ENCODE measurements around the gene FGD1. TPM values are rescaled to one million over a fixed set of nuclear protein-coding genes. Genes with fewer than 3 reads are reported as not detected.

Gene FGD1
- total and polyA plus RNA-seq, 2 of the 4 experiments (the other 2 are of a cell fraction) = 2.0 to 12.3 TPM

DNA sequence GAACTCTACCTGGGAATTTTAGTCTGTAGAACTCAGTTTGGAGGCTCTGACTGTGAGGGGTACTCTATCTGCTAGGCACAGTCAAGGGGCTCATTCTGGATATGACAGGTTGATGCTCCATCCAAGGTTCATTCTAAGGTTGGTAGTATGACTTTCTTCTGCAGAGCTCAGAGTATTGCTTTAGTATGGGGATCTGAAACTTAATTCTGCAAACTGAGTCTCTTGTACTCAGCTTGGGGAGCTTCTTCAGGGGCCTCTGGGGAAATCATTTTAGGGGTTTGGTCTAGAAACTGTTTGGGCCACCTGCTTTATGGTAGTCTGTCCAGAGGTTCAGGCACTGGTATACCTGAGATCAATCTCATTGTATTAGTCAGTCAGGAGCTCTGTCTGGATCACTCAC lies 65.5 kb downstream of the FGD1 start:
- no TSS peak for BruUV-seq (replicated peaks)
- H4K91ac ChIP-seq (ENCODE audit: insufficient read depth, low read depth, low read length) = no peak overlapping the region

More for the DNA sequence above, 65.5 kb downstream of the FGD1 start:
- Histone ChIP-seq H3K18ac (ENCODE audit: low read depth, low read length) (no peak overlapping the region), H3K27ac (ENCODE audit: insufficient read depth, low read length) (no peak overlapping the region), H2AFZ (replicated peaks; ENCODE audit: low read length, poor library complexity) (no peak overlapping the region), H3K4ac (ENCODE audit: low read depth, low read length) (no peak overlapping the region), H3K56ac (ENCODE audit: extremely low read depth, insufficient read depth, low read length) (no peak overlapping the region), H2BK15ac (ENCODE audit: low read depth, low read length) (no peak overlapping the region), H2AK5ac (ENCODE audit: low read depth, low read length) (no peak overlapping the region), H3K9me3 (ENCODE audit: control insufficient read depth, insufficient read depth, low read length) (no peaks in the 10 kb centered on the region), H2BK5ac (ENCODE audit: low read depth, low read length, poor library complexity, severe bottlenecking) (no peak overlapping the region), H2BK20ac (ENCODE audit: low read depth, low read length) (no peak overlapping the region), H3K4me3 (ENCODE audit: insufficient read depth, low read depth, low read length) (no peak overlapping the region), H3K9ac (ENCODE audit: low read depth, low read length) (no peak overlapping the region), H4K5ac (ENCODE audit: low read depth, low read length) (no peak overlapping the region), H3K4me1 (ENCODE audit: control insufficient read depth, insufficient read depth, low read length) (no peaks in the 10 kb centered on the region), H3K79me1 (ENCODE audit: low read depth in 1 of 2, low read length in 2 of 2) (no peaks in the 10 kb centered on the region), H2BK120ac (ENCODE audit: low read depth, low read length) (no peak overlapping the region), H3K9me1 (ENCODE audit: insufficient read depth, low read length) (no peaks in the 10 kb centered on the region), H3K36me3 (ENCODE audit: control insufficient read depth, insufficient read depth, low read length) (no peaks in the 10 kb centered on the region), H4K20me1 (ENCODE audit: insufficient read depth, low read length) (no peaks in the 10 kb centered on the region), H3K4me2 (ENCODE audit: low read depth, low read length) (no peak overlapping the region), H3K14ac (replicated peaks; ENCODE audit: low read depth, low read length) (no peak overlapping the region), H4K8ac (ENCODE audit: low read depth in 2 of 2, low read length in 2 of 2) (no peak overlapping the region), H2AK9ac (replicated peaks; ENCODE audit: low read depth, low read length, poor library complexity) (no peak overlapping the region), H3K23ac (ENCODE audit: low read depth, low read length) (no peak overlapping the region), H3K27me3 (ENCODE audit: control insufficient read depth, insufficient read depth, low read length) (no peaks in the 10 kb centered on the region)
- no peak for TF ChIP-seq CEBPB (IDR thresholded peaks at IDR 0.05; ENCODE audit: low read depth, low read length)
- no peak for TF ChIP-seq MAZ (IDR thresholded peaks at IDR 0.05; ENCODE audit: borderline replicate concordance, low read depth, low read length)
- TF ChIP-seq MXI1 (IDR thresholded peaks at IDR 0.05; ENCODE audit: borderline replicate concordance, low read depth, low read length) = no peak
- TF ChIP-seq, protein P1, sequence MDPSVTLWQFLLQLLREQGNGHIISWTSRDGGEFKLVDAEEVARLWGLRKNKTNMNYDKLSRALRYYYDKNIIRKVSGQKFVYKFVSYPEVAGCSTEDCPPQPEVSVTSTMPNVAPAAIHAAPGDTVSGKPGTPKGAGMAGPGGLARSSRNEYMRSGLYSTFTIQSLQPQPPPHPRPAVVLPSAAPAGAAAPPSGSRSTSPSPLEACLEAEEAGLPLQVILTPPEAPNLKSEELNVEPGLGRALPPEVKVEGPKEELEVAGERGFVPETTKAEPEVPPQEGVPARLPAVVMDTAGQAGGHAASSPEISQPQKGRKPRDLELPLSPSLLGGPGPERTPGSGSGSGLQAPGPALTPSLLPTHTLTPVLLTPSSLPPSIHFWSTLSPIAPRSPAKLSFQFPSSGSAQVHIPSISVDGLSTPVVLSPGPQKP (IDR thresholded peaks at IDR 0.05; ENCODE audit: borderline replicate concordance, low read depth, low read length) = no peak
- TF ChIP-seq CHD1 (IDR thresholded peaks at IDR 0.05; ENCODE audit: low read depth, low read length) = no peak
- TF ChIP-seq, protein P2, sequence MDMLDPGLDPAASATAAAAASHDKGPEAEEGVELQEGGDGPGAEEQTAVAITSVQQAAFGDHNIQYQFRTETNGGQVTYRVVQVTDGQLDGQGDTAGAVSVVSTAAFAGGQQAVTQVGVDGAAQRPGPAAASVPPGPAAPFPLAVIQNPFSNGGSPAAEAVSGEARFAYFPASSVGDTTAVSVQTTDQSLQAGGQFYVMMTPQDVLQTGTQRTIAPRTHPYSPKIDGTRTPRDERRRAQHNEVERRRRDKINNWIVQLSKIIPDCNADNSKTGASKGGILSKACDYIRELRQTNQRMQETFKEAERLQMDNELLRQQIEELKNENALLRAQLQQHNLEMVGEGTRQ (IDR thresholded peaks at IDR 0.05; ENCODE audit: low read depth, low read length) = no peak
- TF ChIP-seq POLR2A (IDR thresholded peaks at IDR 0.05; ENCODE audit: low read depth, low read length) = no peak
- TF ChIP-seq SMC3 (IDR thresholded peaks at IDR 0.05; ENCODE audit: low read depth, low read length) = no peak
- TF ChIP-seq BHLHE40 (IDR thresholded peaks at IDR 0.05; ENCODE audit: low read depth, low read length) = no peak
- ChIA-PET CTCF (interaction anchor here (0.5 kb wide), 1 partner anchor 58 kb away, joined by 4 read pairs; no protein-coding TSS in a partner anchor), POLR2A (ENCODE audit: unreplicated experiment) (no interaction called here)
- DNase-seq = no peak
- in situ Hi-C loops (cut with MboI; ENCODE audit: low sequenced_read_pairs) (loop anchor here (25.0 kb wide), 1 partner anchor 393 kb away; the partner anchor contains the start of gene PHF8), dilution Hi-C loops (cut with HindIII; ENCODE audit: low sequenced_read_pairs, unreplicated experiment) (no loop called here), intact Hi-C loops (cut with micrococcal nuclease) (no loop called here)
- no peak for ATAC-seq (ENCODE audit: low read depth)
